Spleen (tissue), 7 donors: ENCODE measurements around the gene EDN2.

Experiments used
- CTCF ChIP-seq, 11 experiments: fragments of 200-600 bp in 7 of 11; fragments of 450-650 bp in 4 of 11; sonication (generic) in 4 of 11; IDR thresholded peaks in 8 of 11; conservative IDR thresholded peaks in 3 of 11; 1 replicate in 7 of 11; 2 replicates in 4 of 11; pipeline versions ENCODE4 v1.4.0 to v1.8.0; 2016 to 2021; ENCODE audit warnings: antibody characterized with exemption in 11 of 11, inconsistent platforms in 4 of 11, mild to moderate bottlenecking in 1 of 11
- POLR2A ChIP-seq, 3 donors: fragments of 450-650 bp; IDR thresholded peaks; one replicate each; pipeline ENCODE4 v1.5.1; 2017; ENCODE audit warnings: antibody characterized with exemption in 3 of 3, mild to moderate bottlenecking in 1 of 3
- donor health status: DM: no; HTN: no; CAD: no; lungs with moderate emphysema.
- donor health status: DM: no; HTN: no; CAD: no.
- donor health status: DM: no; HTN: no; CAD: no.

- no peak for TF ChIP-seq CTCF (IDR thresholded peaks at IDR 0.05 in 8 of 11, conservative IDR thresholded peaks at IDR 0.05 in 3 of 11)
- no peak for TF ChIP-seq POLR2A (IDR thresholded peaks at IDR 0.05)
Measured at GRCh38 chr1:41439234-41439633, 45.2 kb downstream of the EDN2 start.
